ENCODE measurements around the gene OSCP1.

DNA sequence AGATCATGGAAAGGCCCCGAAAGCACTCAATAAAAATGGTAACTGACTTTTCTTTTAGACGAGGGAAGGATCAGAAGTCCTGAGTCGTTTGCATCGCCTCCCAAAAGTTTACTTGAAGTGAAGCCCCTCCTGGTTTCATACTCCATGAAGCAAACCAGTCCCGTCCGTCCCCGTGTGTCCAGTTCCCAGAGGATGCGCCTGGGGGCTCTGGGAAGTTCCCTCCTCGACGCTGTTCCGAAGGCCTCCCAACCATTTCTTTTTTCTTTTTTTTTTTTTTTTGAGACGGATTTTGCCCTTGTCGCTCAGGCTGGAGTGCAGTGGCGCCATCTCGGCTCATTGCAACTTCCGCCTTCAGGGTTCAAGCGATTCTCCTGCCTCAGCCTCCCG is 661 bp upstream of the OSCP1 start:
- TF ChIP-seq, protein P1, sequence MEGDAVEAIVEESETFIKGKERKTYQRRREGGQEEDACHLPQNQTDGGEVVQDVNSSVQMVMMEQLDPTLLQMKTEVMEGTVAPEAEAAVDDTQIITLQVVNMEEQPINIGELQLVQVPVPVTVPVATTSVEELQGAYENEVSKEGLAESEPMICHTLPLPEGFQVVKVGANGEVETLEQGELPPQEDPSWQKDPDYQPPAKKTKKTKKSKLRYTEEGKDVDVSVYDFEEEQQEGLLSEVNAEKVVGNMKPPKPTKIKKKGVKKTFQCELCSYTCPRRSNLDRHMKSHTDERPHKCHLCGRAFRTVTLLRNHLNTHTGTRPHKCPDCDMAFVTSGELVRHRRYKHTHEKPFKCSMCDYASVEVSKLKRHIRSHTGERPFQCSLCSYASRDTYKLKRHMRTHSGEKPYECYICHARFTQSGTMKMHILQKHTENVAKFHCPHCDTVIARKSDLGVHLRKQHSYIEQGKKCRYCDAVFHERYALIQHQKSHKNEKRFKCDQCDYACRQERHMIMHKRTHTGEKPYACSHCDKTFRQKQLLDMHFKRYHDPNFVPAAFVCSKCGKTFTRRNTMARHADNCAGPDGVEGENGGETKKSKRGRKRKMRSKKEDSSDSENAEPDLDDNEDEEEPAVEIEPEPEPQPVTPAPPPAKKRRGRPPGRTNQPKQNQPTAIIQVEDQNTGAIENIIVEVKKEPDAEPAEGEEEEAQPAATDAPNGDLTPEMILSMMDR (conservative IDR thresholded peaks at IDR 0.05; ENCODE audit: low read depth in 2 of 2), result no peak; a peak in 1 of 4 replicates
- TF ChIP-seq, protein P2, sequence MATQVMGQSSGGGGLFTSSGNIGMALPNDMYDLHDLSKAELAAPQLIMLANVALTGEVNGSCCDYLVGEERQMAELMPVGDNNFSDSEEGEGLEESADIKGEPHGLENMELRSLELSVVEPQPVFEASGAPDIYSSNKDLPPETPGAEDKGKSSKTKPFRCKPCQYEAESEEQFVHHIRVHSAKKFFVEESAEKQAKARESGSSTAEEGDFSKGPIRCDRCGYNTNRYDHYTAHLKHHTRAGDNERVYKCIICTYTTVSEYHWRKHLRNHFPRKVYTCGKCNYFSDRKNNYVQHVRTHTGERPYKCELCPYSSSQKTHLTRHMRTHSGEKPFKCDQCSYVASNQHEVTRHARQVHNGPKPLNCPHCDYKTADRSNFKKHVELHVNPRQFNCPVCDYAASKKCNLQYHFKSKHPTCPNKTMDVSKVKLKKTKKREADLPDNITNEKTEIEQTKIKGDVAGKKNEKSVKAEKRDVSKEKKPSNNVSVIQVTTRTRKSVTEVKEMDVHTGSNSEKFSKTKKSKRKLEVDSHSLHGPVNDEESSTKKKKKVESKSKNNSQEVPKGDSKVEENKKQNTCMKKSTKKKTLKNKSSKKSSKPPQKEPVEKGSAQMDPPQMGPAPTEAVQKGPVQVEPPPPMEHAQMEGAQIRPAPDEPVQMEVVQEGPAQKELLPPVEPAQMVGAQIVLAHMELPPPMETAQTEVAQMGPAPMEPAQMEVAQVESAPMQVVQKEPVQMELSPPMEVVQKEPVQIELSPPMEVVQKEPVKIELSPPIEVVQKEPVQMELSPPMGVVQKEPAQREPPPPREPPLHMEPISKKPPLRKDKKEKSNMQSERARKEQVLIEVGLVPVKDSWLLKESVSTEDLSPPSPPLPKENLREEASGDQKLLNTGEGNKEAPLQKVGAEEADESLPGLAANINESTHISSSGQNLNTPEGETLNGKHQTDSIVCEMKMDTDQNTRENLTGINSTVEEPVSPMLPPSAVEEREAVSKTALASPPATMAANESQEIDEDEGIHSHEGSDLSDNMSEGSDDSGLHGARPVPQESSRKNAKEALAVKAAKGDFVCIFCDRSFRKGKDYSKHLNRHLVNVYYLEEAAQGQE (IDR thresholded peaks at IDR 0.05; ENCODE audit: unreplicated experiment), result no peak
- TF ChIP-seq POLR2AphosphoS5 (IDR thresholded peaks at IDR 0.05; ENCODE audit: low read depth) (no peak), ZNF331 (CRISPR knock-in tag; IDR thresholded peaks at IDR 0.05; ENCODE audit: low read depth) (no peak)
